GM18873 (cell line): ENCODE results near the gene ERBB4.
"Not testable (repeated sequence)": the region's sequence is repeated elsewhere in the genome, so short reads cannot be mapped to it uniquely, and the experiment has no call there.

ENCODE experiments used
- ATAC-seq: cut with Tn5 transposase; IDR thresholded peaks from one replicate; pipeline ENCODE4 v1.9.1; 2021; ENCODE audit warnings: mild to moderate bottlenecking, moderate library complexity, moderate number of reproducible peaks; ENCODE audit not compliant: unreplicated experiment, low FRiP score

The ERBB4 gene

DNA sequence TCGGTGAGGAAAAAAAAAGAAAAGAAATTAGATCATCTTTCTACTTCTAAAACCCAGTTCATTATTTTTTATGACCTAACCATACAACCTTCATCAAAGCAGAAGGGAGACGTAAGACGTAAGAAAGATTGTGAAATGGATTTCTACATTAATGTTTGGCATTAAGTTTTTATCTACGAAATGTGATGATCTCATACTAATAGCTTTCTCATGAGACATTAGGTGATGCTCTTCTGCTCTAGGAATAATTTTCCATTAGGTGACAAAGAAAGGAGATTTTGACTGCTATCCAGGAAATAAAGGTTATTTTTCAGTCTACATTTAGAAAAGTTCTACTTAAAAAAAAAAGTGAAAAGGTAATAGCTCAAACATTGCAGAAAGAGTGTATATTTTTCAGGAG lies 748.6 kb downstream of the ERBB4 start:
- ATAC-seq = no peak

DNA sequence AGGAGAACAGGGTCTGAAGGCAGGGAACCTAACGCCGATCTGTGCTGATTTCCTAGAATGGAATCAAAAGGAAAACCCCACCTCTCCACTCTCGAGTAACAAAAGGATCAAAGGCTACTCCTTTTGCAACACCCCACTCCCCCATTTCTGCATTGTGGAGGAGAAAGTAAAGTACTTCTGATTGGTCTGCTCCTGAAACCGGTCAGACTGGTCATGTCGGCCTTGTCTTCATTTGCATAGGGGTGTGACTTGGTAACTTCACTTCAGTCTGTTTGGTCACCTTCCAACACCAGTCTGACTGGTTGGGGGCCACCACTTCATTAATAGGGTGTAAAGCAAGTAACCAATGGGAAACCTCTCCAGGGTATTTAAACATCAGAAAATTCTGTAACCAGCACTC lies 771.9 kb downstream of the ERBB4 start:
- no peak for ATAC-seq

DNA sequence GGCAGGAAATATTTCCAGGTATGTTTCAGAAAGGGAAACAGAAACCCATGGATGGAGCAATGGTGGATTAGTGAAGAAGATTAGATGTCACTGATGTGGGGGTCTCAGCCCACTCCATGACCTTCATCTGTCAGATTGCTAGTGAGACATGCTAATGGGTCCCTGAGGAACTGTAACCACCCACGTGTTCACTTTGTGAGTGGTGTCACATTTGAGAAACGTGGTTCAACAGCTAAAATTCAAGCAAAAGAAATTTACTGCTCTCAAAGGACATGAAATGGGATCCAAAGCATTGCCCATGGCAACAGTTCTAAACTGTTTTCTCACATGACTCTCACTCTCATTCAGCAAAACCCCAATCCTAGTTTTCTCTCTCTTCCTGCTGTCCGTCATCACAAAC lies 776.1 kb downstream of the ERBB4 start:
- ATAC-seq = no peak

DNA sequence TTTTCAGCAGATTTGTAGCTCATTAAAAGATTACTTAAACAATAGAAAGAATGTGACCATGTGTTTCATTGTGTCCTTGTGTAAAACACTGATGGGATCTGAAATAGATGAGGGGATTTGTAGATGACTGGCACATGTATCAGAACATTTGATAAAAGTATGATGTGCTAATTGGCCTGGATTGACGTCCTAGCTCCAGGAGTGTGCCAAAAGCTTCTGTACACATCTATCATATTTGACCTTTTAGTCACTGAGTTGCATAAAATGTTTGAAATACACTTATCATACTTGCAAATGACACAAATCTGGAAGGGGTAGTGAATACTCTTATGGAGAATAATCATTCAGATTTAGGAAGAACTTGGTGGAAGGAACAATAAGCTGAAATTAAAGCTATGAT lies 778.5 kb downstream of the ERBB4 start:
- ATAC-seq = no peak

DNA sequence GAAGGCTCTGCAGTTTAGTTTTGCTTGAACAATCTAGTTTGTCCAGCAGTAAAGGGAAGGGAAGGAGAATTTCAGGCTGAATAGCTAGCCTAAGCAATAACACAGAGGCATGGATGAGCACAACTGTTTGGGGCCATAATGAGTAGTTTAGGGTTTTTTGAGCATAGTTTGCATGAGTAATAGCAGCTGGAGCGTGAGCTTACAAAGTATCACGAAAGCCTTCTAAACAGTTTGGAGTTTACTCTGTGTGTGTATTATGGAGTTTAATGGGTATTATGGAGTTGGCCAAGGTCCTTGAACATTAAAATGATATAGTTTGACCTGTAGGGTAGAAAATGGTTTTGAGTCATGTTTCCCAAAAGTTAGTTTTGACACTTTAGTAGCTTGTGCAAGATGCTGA lies 782.3 kb downstream of the ERBB4 start:
- ATAC-seq = no peak

DNA sequence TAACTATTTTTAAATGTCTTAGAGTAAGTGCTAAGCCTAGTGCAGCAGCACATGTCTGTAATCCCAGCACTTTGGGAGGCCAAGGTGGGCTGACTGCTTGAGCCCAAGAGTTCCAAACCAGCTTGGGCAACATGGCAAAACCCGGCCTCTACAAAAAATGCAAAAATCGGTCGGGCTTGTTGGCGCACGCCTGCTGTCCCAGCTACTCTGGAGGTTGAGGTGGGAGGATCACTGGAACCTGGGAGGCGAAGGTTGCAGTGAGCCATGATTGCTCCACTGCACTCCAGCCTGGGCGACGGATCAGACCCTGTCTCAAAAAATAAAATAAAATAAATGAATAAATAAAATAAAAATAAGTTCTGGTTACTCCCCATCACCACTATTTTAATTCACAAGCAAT lies 783.4 kb downstream of the ERBB4 start:
- no peak for ATAC-seq

DNA sequence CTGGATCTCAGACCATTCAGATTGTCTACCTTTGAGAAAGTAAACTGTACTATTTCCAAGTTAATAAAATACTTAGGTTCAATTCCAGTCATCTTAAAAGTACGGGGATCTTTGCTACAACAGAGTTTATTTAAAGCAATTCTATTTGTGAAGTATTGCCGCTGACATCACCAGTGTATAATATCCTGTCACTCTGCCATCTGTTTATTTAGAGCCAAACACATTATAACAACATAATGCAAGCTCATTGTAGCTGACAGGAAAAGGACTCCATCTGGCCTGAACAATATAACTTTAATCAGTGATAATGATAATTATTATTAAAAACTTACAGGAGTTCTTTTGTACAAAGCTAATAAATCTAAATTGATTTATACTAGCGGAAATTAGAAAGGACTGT lies 786.8 kb downstream of the ERBB4 start:
- no peak for ATAC-seq

DNA sequence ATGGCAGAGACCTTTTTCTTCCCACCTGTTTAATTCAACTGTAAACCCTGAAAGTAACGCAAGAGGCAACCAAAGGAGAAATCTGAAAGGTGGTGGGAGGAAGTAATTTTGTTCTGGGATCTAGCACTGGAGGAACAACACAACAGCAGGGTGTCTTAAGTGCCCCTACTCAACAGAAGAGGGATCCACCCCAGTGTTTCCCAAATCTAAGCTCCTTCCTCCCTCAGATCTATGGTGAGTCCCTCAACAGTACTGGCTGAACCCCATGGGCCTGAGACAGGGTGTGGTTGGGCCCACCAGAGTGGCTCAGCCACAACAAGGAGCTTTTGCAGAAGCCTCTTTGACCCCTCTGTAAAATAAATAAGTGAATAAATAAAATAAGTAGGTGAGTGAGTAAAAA lies 790.3 kb downstream of the ERBB4 start:
- ATAC-seq = no peak

DNA sequence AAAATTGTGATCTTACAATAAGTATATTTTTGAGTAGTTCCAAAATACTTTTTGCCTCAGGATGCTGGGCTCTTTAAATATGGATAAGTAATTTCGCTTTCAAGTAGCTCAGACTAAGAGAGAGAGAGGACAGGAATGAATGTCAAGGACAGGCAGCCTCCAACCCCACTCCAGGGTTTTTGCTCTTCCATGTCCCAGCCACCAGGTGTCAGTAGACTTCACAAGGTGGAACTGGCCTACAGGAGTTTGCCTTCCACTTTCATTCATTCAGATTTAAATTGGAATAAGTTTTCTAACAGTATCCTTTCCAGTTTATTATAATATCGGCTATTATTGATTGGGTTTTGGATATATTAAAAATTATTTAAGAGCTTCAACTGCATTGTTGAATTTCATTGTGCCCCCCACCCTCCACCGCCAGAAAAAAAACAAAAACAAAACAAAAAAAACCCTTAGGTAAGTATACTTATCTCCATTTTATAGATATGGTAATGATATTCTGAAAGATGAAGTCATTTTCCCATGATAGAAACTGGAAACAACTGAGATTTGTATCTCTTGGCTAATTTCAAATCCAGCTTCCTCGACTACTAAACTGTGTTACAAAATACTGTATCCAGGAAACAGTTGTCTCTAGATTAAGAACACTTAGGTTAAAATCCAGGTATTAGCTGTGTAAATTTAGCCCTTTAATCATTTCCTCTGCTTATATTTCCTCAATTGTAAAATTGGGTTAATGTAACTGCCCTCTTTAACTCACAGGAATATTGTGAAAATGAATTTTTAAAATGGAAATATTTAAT lies 793.1 kb downstream of the ERBB4 start:
- ATAC-seq = peak; percentile 82

DNA sequence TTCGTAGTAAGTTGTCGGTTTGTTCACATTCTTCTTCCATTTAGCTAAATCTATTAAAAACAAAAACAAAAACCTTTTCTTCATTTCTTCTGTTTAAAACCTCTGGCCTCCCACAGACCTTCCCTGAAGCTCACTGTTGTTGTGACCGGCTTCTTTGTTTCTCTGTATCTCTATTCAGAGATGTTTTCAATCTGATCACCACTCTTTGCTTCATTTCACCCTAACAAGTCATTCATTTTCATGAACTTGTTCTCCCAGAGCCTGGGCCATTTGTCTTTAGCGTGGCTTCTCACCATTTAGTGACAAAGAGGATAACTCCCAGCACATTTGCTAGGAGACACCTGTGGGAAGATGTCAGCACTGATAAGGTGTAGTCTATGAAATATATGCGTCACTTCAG lies 794.2 kb downstream of the ERBB4 start:
- no peak for ATAC-seq

DNA sequence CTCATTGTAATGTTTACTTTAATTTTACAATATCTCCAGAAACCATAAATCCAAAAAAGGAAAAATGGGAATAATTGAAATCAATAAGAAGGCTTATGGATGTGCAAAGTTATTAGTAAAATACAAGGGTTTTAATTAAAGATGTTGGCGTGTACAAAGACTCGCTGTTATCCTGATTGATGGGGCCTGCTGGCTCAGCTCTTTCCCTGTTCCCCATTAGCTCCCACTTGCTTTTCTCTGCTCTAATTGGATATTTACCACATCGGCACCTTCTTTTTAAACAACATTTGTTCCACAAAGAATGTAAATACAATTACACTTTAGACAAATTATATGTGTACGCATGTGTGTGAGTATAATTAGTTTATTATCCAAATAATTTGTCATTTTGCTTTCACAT lies 796.6 kb downstream of the ERBB4 start:
- ATAC-seq = no peak

DNA sequence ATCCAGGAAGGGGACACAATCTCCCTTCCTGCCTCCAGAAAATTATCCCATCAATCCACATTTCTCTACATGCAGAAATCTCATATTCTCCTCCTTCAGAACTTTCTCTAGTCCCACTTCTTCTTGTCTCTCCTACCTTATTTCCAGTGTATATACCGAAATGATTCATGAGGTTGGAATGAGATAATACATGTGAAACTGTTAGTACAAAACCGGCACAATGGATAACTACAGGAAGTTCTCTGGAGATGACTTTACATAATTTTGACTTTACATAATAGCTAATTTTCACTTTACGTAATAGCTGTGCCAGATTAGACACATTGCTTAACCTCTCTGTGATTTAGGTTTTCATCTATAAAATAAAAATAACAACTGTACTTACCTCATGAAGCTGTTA lies 801.3 kb downstream of the ERBB4 start:
- ATAC-seq = no peak

DNA sequence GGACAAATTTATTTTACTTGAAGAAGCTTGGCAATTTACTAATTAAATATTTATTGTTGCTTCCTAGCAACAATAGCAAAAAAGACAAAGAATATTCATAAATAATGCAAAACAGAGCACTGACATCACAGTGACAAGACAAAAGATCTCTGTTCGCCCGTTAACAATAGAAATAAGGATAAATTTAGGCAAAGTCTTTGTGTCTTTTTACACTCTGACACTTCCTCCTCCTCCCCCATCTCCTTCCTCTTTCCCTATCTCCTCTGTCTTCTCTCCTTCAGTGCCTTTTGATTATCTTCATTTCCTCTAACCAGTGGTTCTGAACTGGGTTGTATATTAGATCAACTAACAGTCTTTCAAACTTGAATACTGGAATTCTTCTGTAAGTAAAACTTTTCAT lies 808.4 kb downstream of the ERBB4 start:
- ATAC-seq = no peak

DNA sequence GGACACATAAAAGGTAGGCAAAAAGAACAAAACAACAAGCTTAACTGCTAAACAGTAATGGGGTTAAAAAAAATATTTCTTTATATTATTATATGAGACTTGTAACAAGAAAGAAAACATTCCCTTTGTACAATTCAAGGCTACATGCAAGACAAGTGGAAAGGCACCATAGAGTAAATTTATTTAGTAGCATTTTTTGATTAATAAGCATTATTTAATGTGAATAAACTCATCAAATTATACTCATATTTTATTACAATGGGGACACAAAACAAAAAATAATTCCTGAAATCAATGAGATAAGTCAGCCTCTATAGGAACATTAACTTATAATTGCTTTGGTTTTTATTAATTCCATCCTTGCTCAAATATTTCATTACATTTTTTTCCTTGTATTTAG lies 809.2 kb downstream of the ERBB4 start:
- no peak for ATAC-seq

DNA sequence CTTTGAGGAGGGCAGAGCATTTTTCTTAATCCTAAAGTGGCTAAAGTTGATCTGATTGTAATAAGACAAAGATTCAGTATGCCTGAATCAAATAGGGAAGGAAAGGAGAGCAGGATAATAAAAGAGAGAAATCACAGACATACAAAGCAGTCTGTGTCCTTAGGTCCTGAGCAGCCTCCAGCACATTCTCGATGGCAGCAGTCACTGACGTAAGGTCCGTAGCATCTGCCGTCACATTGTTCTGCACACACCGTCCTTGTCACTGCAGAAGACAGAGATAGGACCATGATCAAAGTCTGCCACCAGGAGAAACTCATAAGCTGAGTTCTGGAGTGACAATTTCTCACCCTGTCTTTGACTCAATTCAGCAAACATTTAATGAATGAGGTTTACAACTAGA lies 813.7 kb downstream of the ERBB4 start:
- no peak for ATAC-seq

DNA sequence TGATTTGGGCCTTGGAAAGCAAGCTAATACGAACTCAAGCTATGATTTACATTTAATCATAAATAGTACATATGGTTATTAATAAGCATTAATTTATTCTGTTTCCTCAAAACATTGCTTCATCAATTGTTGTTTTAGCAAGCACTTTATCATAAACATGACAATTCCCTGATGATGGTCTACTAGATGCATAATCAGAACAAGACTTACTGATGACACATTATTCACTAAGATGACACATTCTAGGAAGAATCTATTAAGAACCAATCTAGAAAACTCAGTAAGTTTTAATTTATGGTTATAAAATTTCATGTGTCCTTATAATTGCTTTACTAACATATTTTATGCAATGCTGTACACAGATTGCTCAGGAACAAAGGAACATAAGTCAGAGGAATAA lies 815.2 kb downstream of the ERBB4 start:
- ATAC-seq = no peak

DNA sequence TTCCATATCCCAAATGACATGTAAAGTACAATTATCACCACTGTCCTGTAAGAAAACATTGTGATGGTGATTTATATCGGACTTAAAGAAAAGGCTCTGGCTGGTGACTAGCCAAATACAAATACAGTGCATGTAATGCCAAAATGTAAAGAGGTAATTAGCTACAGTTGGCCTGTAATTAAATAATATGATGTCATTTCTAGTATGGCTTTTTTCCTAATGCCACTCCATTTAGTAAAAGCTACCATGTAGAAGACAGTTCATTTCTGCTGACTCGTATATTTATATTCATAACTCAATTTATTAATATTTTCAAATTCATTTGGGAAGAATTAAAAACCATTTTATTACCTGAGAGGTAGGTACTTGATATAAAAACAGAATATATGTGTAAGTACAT lies 815.7 kb downstream of the ERBB4 start:
- no peak for ATAC-seq

DNA sequence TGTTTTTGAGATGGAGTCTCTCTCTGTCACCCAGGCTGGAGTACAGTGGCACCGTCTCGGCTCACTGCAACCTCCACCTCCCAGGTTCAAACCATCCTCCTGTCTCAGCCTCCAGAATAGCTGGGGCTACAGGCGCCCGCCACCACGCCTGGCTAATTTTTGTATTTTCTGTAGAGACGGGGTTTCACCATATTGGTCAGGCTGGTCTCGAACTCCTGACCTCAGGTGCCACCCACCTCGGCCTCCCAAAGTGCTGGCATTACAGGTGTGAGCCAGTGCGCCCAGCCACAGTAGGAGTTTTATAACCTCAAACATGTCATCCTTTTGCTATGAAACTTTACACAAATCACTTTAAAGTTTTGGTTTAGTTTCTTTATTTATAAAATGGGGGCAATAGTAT lies 816.7 kb downstream of the ERBB4 start:
- not testable (repeated sequence) for ATAC-seq

DNA sequence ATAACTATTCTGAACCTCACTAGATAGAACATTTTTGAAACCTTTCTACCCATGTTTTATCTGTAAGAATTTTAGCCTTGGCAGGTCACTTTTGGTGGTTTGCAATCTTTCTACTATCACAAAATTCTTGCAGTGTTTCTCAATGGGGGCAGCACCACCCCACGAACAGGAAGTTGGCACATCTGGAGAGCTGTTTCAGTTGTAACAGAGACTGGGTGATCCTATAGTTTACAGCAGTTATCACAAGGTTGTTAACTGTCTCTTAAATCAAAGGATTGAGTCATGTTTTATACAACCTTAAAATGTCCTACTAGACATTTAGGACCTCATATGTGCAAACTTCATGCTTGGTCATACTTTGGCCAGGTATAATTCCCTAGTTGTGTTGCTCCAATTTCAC lies 829.2 kb downstream of the ERBB4 start:
- ATAC-seq = no peak

DNA sequence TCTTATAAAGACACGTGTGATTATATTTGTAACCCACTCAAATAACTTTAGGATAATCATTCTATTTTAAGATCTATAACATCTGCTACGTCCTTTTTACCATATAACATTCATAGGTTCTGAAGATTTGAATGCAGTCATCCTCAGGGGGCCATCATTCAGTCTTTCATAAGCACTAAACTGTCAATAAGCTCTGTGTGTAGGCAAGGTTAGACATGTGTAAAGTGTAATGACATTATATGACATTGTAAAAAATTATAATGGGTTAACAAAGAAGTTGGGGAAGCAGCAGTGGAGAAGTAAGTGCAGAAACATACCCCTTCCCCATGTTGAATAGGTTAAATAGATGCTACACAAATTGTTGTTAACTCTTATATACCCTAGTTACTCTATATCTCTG lies 845.9 kb downstream of the ERBB4 start:
- no peak for ATAC-seq

DNA sequence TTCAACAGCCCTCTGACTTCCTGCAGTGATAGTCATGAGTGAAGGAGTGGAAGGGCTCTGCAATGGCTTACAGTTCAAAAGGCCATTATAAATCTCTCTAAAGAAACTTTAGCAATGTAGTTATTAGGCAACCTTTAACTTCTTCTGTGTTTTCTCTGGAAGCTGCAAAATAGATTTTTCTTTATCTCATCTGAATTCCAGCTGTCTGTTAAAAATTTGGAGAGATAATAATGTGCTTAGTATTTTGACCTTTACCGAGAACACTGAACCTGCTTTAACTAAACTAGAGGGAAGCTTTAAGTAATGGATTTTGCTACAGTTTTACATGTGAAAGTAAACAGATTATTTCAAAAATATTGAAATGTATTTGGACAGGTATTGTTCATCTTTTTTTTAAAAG lies 847.9 kb downstream of the ERBB4 start:
- ATAC-seq = no peak

DNA sequence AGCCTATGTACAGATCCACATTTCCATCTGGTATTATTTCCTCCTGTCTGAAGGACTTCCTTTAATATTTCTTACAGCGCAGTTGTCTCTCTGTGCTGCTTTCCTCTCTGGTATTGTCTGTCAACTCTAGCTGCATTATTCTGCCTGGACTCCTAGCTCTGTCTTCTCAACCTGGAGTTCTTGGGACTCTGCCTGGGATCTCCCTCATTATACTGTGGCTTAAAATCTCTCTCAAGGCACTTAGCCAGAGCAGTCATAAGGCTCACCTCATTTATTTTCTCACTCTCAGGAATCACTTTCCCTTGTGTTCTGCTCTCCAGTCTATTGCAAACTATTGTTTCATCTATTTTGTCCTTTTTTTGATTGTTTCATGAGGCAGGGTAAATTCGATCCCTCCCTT lies 850.4 kb downstream of the ERBB4 start:
- no peak for ATAC-seq

DNA sequence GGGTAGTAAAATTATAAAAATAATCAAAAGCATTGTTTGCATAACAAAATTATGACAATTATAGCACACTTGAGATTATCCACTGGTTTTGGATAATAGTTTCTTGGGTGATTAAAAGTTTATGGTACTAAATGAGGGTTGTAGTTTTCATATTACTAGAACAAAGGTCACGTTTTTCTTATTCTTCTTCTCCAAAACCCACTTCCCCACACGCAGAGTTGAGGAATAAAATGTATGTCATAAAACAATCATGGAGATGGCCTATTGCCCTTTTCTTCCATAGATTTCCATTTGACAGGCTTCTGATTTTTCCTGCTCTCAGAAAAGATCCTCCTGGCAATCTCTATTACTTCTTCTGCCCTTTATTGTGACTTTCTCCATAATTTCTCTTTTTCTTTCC lies 863.9 kb downstream of the ERBB4 start:
- no peak for ATAC-seq
